ENCODE results near the gene PRCP.

DNA sequence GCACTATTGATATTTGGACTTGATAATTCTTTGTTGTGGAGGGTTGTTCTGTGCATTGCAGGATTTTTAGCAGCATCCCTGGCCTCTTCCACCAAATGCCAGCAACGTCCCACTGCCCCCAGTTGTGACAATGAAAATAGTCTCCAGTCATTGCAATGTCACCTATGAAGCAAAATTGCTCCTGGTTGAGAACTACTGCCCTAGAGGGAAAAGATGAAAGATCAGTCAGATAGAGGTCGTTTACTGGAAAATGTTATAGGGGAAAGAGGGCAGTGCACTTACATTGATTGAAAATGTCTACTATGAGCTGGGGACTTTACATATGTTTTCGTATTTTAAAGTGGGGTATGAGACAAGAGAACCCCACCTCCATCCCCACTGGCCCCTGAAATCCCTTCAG, 89.5 kb downstream of the PRCP start:
- TF ChIP-seq POLR2AphosphoS5 (IDR thresholded peaks at IDR 0.05; ENCODE audit: low read depth, low read length) (no peak), POLR2A (IDR thresholded peaks at IDR 0.05; ENCODE audit: low read depth, low read length) (no peak), TAF1 (IDR thresholded peaks at IDR 0.05; ENCODE audit: borderline replicate concordance, low read depth, low read length) (no peak)
